BLaER1 treated with 17β-estradiol and CSF1 and Interleukin-3, amounts not matched to agents 10 nM and 100 nM (cell line): ENCODE results near the gene MYL12B.
A peak's percentile ranks its signal among the peaks of the same experiment; 100 is the strongest.

Source experiments
- H3K27ac ChIP-seq, 11 experiments: shearing (Covaris generic); formaldehyde crosslinking; 2 replicates each; pipeline ENCODE4 v1.8.1; 2022
- H3K27me3 ChIP-seq, 11 experiments: shearing (Covaris generic); formaldehyde crosslinking; 2 replicates each; pipeline ENCODE4 v1.8.1; 2022
- H3K36me3 ChIP-seq, 11 experiments: shearing (Covaris generic); formaldehyde crosslinking; 2 replicates each; pipeline ENCODE4 v1.8.1; 2022
- H3K4me1 ChIP-seq, 10 experiments: shearing (Covaris generic); formaldehyde crosslinking; 2 replicates each; pipeline ENCODE4 v1.8.1; 2022
- H3K4me2 ChIP-seq, 11 experiments: shearing (Covaris generic); formaldehyde crosslinking; 2 replicates each; pipeline ENCODE4 v1.8.1; 2022
- H3K4me3 ChIP-seq, 10 experiments: shearing (Covaris generic); formaldehyde crosslinking; 2 replicates each; pipeline ENCODE4 v1.8.1; 2022
- H3K9ac ChIP-seq, 11 experiments: shearing (Covaris generic); formaldehyde crosslinking; 2 replicates each; pipeline ENCODE4 v1.8.1; 2022
- H3K9me3 ChIP-seq, 11 experiments: shearing (Covaris generic); formaldehyde crosslinking; replicated peaks in 1 of 11; 2 replicates each; pipeline ENCODE4 v1.8.1; 2022
- H4K20me1 ChIP-seq, 11 experiments: shearing (Covaris generic); formaldehyde crosslinking; 2 replicates each; pipeline ENCODE4 v1.8.1; 2022
- Cebpa-rat ChIP-seq, 11 experiments: shearing (Covaris generic); IDR thresholded peaks; 2 replicates each; pipeline ENCODE4 v1.8.1; 2022

The MYL12B gene

GRCh38 chr18:3261373-3262233, at the start of gene MYL12B:
TSS of gene MYL12B (plus strand) at chr18:3262133. CDS start at chr18:3272899, 10,766 bp downstream.
- peak within 1 kb of the TSS; percentile 98 to 100 (median 99) for H3K27ac ChIP-seq
- peak within 1 kb of the TSS; percentile 88 to 94 (median 93) for H3K4me2 ChIP-seq
- H4K20me1 ChIP-seq: peaks cover 45 to 69% (median 51%) of the 10 kb centered on the region in 11 experiments
- H3K4me1 ChIP-seq: peaks cover 68 to 79% (median 76%) of the 10 kb centered on the region in 10 experiments
- peaks cover 22 to 38% (median 30%) of the 10 kb centered on the region in 11 experiments for H3K36me3 ChIP-seq
- H3K27me3 ChIP-seq: no peaks in the 10 kb centered on the region
- H3K9me3 ChIP-seq: no peaks in the 10 kb centered on the region
- H3K4me3 ChIP-seq: peak within 1 kb of the TSS; percentile 87 to 99 (median 97)
- peak within 1 kb of the TSS; percentile 97 to 99 (median 99) for H3K9ac ChIP-seq
- no peak for TF ChIP-seq Cebpa-rat (IDR thresholded peaks at IDR 0.05)

GRCh38 chr18:3212657-3213056, 49.3 kb upstream of the MYL12B start:
- Histone ChIP-seq H3K4me2 (peak overlapping the region in 4 of 11 experiments; percentile 4 to 24 (median 12); a peak in 4 of 22 replicates), H3K9ac (no peak overlapping the region), H3K4me1 (peaks cover 8 to 12% (median 10%) of the 10 kb centered on the region in 10 experiments; a peak in 15 of 20 replicates), H3K36me3 (peaks cover 0 to 9% (median 0%) of the 10 kb centered on the region in 11 experiments; a peak in 4 of 22 replicates), H4K20me1 (no peaks in the 10 kb centered on the region), H3K27ac (no peak overlapping the region), H3K27me3 (no peaks in the 10 kb centered on the region), H3K9me3 (peaks cover 0 to 11% (median 5%) of the 10 kb centered on the region in 11 experiments; a peak in 9 of 22 replicates), H3K4me3 (no peak overlapping the region)
- no peak for TF ChIP-seq Cebpa-rat (IDR thresholded peaks at IDR 0.05)

GRCh38 chr18:3213300-3214059, 48.5 kb upstream of the MYL12B start:
- no peak overlapping the region for H3K9ac ChIP-seq

GRCh38 chr18:3214855-3215637, 46.9 kb upstream of the MYL12B start:
- no peaks in the 10 kb centered on the region for H4K20me1 ChIP-seq
- H3K9me3 ChIP-seq: peaks cover 0 to 11% (median 5%) of the 10 kb centered on the region in 11 experiments; a peak in 9 of 22 replicates
- H3K27ac ChIP-seq: no peak overlapping the region
- H3K4me2 ChIP-seq: no peak overlapping the region
- no peak overlapping the region for H3K9ac ChIP-seq
- peaks cover 0 to 9% (median 0%) of the 10 kb centered on the region in 11 experiments; a peak in 4 of 22 replicates for H3K36me3 ChIP-seq
- no peak overlapping the region for H3K4me3 ChIP-seq
- H3K27me3 ChIP-seq: no peaks in the 10 kb centered on the region
- TF ChIP-seq Cebpa-rat (IDR thresholded peaks at IDR 0.05): no peak
- peaks cover 8 to 16% (median 10%) of the 10 kb centered on the region in 10 experiments; a peak in 16 of 20 replicates for H3K4me1 ChIP-seq

More at GRCh38 chr18:3213300-3214059, 48.5 kb upstream of the MYL12B start:
- H3K27ac ChIP-seq: peak overlapping the region in 1 of 11 experiments; percentile 14; a peak in 1 of 22 replicates
- no peaks in the 10 kb centered on the region for H4K20me1 ChIP-seq
- H3K4me2 ChIP-seq: peak overlapping the region in 10 of 11 experiments; percentile 4 to 30 (median 14); a peak in 12 of 22 replicates
- peaks cover 0 to 11% (median 5%) of the 10 kb centered on the region in 11 experiments; a peak in 9 of 22 replicates for H3K9me3 ChIP-seq
- peaks cover 8 to 12% (median 10%) of the 10 kb centered on the region in 10 experiments; a peak in 15 of 20 replicates for H3K4me1 ChIP-seq
- H3K36me3 ChIP-seq: peaks cover 0 to 9% (median 0%) of the 10 kb centered on the region in 11 experiments; a peak in 4 of 22 replicates
- no peaks in the 10 kb centered on the region for H3K27me3 ChIP-seq
- no peak overlapping the region for H3K4me3 ChIP-seq
- TF ChIP-seq Cebpa-rat (IDR thresholded peaks at IDR 0.05): no peak

- no peaks in the 10 kb centered on the region for H4K20me1 ChIP-seq
- no peak for TF ChIP-seq Cebpa-rat (IDR thresholded peaks at IDR 0.05)
- H3K9me3 ChIP-seq: peaks cover 0 to 11% (median 5%) of the 10 kb centered on the region in 11 experiments; a peak in 9 of 22 replicates
- peaks cover 8 to 16% (median 10%) of the 10 kb centered on the region in 10 experiments; a peak in 16 of 20 replicates for H3K4me1 ChIP-seq
- no peak overlapping the region for H3K9ac ChIP-seq
- H3K27ac ChIP-seq: no peak overlapping the region
- H3K4me3 ChIP-seq: no peak overlapping the region
- H3K4me2 ChIP-seq: no peak overlapping the region
- H3K27me3 ChIP-seq: no peaks in the 10 kb centered on the region
- peaks cover 0 to 9% (median 0%) of the 10 kb centered on the region in 11 experiments; a peak in 4 of 22 replicates for H3K36me3 ChIP-seq
Observed at GRCh38 chr18:3216987-3217386, 44.9 kb upstream of the MYL12B start.

GRCh38 chr18:3217948-3218647, 43.8 kb upstream of the MYL12B start:
- Histone ChIP-seq H3K4me2 (no peak overlapping the region), H3K9ac (no peak overlapping the region), H3K27ac (no peak overlapping the region), H4K20me1 (no peaks in the 10 kb centered on the region), H3K36me3 (peaks cover 0 to 9% (median 0%) of the 10 kb centered on the region in 11 experiments; a peak in 4 of 22 replicates), H3K4me3 (no peak overlapping the region), H3K27me3 (no peaks in the 10 kb centered on the region), H3K4me1 (peaks cover 7 to 12% (median 7%) of the 10 kb centered on the region in 10 experiments; a peak in 16 of 20 replicates), H3K9me3 (peaks cover 0 to 11% (median 5%) of the 10 kb centered on the region in 11 experiments; a peak in 9 of 22 replicates)
- TF ChIP-seq Cebpa-rat (IDR thresholded peaks at IDR 0.05): no peak

GRCh38 chr18:3218819-3219218, 43.1 kb upstream of the MYL12B start:
- no peak for TF ChIP-seq Cebpa-rat (IDR thresholded peaks at IDR 0.05)
- no peak overlapping the region for H3K4me3 ChIP-seq
- no peaks in the 10 kb centered on the region for H3K27me3 ChIP-seq
- H4K20me1 ChIP-seq: no peaks in the 10 kb centered on the region
- peaks cover 0 to 4% (median under 1%) of the 10 kb centered on the region in 10 experiments; a peak in 5 of 20 replicates for H3K4me1 ChIP-seq
- peaks cover 0 to 9% (median 0%) of the 10 kb centered on the region in 11 experiments; a peak in 4 of 22 replicates for H3K36me3 ChIP-seq
- H3K9me3 ChIP-seq: peaks cover 0 to 11% (median 5%) of the 10 kb centered on the region in 11 experiments; a peak in 9 of 22 replicates
- no peak overlapping the region for H3K9ac ChIP-seq
- H3K27ac ChIP-seq: no peak overlapping the region
- H3K4me2 ChIP-seq: no peak overlapping the region
